ENCODE results near the gene PLEKHM3.

- no peak for TF ChIP-seq CTCF (IDR thresholded peaks at IDR 0.05)
- TF ChIP-seq POLR2A (IDR thresholded peaks at IDR 0.05): no peak
These were observed 188.7 kb downstream of the PLEKHM3 start for GRCh38 chr2:207836521-207837133.
